NOMO-1 treated with dmso at 0.1 percent for 144 hours (cell line): ENCODE data around the gene KRTCAP3.
"Not testable (repeated sequence)": the region's sequence is repeated elsewhere in the genome, so short reads cannot be mapped to it uniquely, and the experiment has no call there.

Experiments
- DNase-seq: peaks from one replicate; lab custom pipeline; 2025; ENCODE audit not compliant: unreplicated experiment; lab: John Stamatoyannopoulos, UW

The KRTCAP3 gene

GRCh38 chr2:27441958-27442919 lies at the start of gene KRTCAP3:
KRTCAP3 (plus strand) TSS chr2:27442381; CDS start chr2:27442413, 32 bp downstream.
- DNase-seq: no peak

- no peak for DNase-seq
Measured at GRCh38 chr2:27393225-27393624, 49.0 kb upstream of the KRTCAP3 start.

GRCh38 chr2:27398962-27399361 lies 43.2 kb upstream of the KRTCAP3 start:
- no peak for DNase-seq

- no peak for DNase-seq
Measured at GRCh38 chr2:27400348-27401135, 41.6 kb upstream of the KRTCAP3 start.

GRCh38 chr2:27407798-27408491 lies 34.2 kb upstream of the KRTCAP3 start:
- DNase-seq: no peak

GRCh38 chr2:27408601-27409320 lies 33.4 kb upstream of the KRTCAP3 start:
- DNase-seq: no peak

GRCh38 chr2:27409321-27410073 lies 32.7 kb upstream of the KRTCAP3 start, which contains the start of gene PPM1G:
PPM1G (minus strand) TSS chr2:27409591; CDS start chr2:27409422, 169 bp downstream.
- DNase-seq: peak; percentile 94

- DNase-seq: no peak
Measured at GRCh38 chr2:27412419-27413152, 29.6 kb upstream of the KRTCAP3 start.

- no peak for DNase-seq
Measured at GRCh38 chr2:27416151-27416550, 26.0 kb upstream of the KRTCAP3 start.

GRCh38 chr2:27420996-27421395 lies 21.2 kb upstream of the KRTCAP3 start:
- DNase-seq: no peak

GRCh38 chr2:27421660-27422250 lies 20.4 kb upstream of the KRTCAP3 start:
- DNase-seq: no peak

- no peak for DNase-seq
Measured at GRCh38 chr2:27422958-27423357, 19.2 kb upstream of the KRTCAP3 start.

GRCh38 chr2:27425039-27425438 lies 17.1 kb upstream of the KRTCAP3 start:
- not testable (repeated sequence) for DNase-seq

GRCh38 chr2:27427863-27428212 lies 14.3 kb upstream of the KRTCAP3 start:
- DNase-seq: no peak

GRCh38 chr2:27428213-27428977 lies 13.8 kb upstream of the KRTCAP3 start, which contains the start of gene NRBP1:
NRBP1 (plus strand) TSS chr2:27428631; CDS start chr2:27433274, 4,643 bp downstream.
- DNase-seq: peak; percentile 83

GRCh38 chr2:27428978-27429541 lies 13.1 kb upstream of the KRTCAP3 start:
- peak; percentile 74 for DNase-seq

GRCh38 chr2:27431395-27431794 lies 10.8 kb upstream of the KRTCAP3 start:
- DNase-seq: no peak

GRCh38 chr2:27435628-27436027 lies 6.6 kb upstream of the KRTCAP3 start:
- DNase-seq: no peak
